C4-2B (cell line): ENCODE data around the gene TMEM52B.

Experiments
- ZFX ChIP-seq: fragments of 450-650 bp; IDR thresholded peaks from 2 replicates; pipeline ENCODE4 v1.6.1; 2017
- TF ChIP-seq, protein P1 (sequence below): fragments of 450-650 bp; conservative IDR thresholded peaks from 2 replicates; pipeline ENCODE4 v1.5.1; 2017; ENCODE audit warnings: mild to moderate bottlenecking

DNA sequence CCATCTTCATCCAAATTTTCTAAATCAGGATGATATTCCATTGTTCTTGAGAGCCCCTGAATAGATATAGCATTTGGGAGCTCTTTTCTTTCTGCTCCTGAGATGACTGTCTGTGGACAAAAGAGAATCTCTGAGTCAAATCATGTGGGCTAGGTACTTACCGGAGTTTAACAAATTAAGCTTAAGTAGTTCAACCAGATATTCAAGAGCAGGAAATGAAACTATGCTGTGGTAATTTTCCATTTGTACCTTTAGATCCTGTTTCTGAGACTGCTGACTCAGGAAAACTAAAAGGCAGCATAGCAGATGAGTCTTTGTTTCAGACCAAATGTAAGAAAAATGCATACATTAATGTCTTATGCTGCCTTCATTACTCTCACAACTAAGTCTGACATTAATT lies 48.8 kb upstream of the TMEM52B start, which contains the start of gene CLEC7A:
- TF ChIP-seq, protein P1, sequence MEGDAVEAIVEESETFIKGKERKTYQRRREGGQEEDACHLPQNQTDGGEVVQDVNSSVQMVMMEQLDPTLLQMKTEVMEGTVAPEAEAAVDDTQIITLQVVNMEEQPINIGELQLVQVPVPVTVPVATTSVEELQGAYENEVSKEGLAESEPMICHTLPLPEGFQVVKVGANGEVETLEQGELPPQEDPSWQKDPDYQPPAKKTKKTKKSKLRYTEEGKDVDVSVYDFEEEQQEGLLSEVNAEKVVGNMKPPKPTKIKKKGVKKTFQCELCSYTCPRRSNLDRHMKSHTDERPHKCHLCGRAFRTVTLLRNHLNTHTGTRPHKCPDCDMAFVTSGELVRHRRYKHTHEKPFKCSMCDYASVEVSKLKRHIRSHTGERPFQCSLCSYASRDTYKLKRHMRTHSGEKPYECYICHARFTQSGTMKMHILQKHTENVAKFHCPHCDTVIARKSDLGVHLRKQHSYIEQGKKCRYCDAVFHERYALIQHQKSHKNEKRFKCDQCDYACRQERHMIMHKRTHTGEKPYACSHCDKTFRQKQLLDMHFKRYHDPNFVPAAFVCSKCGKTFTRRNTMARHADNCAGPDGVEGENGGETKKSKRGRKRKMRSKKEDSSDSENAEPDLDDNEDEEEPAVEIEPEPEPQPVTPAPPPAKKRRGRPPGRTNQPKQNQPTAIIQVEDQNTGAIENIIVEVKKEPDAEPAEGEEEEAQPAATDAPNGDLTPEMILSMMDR = no peak
- TF ChIP-seq ZFX = no peak
